Breast epithelium (tissue), 3 donors: ENCODE results near the gene ALK.

Experiments used
- POLR2AphosphoS5 ChIP-seq, 3 donors: sonication (generic); formaldehyde crosslinking; IDR thresholded peaks; one replicate each; pipeline ENCODE4 v1.6.1; 2017; ENCODE audit warnings: antibody characterized with exemption in 3 of 3
- TF ChIP-seq, protein P1 (sequence below), 3 donors: fragments of 450-650 bp; IDR thresholded peaks; one replicate each; pipeline ENCODE4 v1.5.1; 2016 to 2017; ENCODE audit warnings: antibody characterized with exemption in 3 of 3, mild to moderate bottlenecking in 3 of 3, moderate library complexity in 3 of 3

GRCh38 chr2:29839306-29839705, 82.1 kb downstream of the ALK start:
- TF ChIP-seq, protein P1, sequence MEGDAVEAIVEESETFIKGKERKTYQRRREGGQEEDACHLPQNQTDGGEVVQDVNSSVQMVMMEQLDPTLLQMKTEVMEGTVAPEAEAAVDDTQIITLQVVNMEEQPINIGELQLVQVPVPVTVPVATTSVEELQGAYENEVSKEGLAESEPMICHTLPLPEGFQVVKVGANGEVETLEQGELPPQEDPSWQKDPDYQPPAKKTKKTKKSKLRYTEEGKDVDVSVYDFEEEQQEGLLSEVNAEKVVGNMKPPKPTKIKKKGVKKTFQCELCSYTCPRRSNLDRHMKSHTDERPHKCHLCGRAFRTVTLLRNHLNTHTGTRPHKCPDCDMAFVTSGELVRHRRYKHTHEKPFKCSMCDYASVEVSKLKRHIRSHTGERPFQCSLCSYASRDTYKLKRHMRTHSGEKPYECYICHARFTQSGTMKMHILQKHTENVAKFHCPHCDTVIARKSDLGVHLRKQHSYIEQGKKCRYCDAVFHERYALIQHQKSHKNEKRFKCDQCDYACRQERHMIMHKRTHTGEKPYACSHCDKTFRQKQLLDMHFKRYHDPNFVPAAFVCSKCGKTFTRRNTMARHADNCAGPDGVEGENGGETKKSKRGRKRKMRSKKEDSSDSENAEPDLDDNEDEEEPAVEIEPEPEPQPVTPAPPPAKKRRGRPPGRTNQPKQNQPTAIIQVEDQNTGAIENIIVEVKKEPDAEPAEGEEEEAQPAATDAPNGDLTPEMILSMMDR (IDR thresholded peaks at IDR 0.05): no peak
- TF ChIP-seq POLR2AphosphoS5 (IDR thresholded peaks at IDR 0.05): no peak
